GM19025 (cell line): Measurements from ENCODE around the gene ERBB4.

ENCODE experiments used
- ATAC-seq: cut with Tn5 transposase; IDR thresholded peaks from one replicate; pipeline ENCODE4 v1.9.1; 2021; ENCODE audit warnings: mild to moderate bottlenecking, low read depth, moderate library complexity; ENCODE audit not compliant: unreplicated experiment

The ERBB4 gene

DNA sequence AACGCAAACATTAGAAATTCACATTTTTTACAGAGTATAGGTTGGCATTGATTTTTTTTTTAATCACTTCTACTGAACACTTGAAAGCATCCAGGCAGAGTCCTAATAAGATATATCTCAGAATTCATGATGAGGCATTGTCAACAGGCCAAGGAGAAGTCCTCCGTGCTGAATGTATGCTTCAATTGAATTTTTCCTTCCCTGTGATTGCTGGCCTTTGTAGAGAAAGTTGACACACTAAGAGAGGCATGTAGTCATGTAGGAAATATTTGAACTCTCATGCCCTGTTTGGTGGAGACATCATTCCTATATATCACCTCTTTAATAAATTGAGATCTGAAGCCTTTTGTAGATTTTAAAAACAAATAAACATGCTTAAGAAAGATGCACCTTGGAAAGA is 1137.3 kb downstream of the ERBB4 start:
- no peak for ATAC-seq

DNA sequence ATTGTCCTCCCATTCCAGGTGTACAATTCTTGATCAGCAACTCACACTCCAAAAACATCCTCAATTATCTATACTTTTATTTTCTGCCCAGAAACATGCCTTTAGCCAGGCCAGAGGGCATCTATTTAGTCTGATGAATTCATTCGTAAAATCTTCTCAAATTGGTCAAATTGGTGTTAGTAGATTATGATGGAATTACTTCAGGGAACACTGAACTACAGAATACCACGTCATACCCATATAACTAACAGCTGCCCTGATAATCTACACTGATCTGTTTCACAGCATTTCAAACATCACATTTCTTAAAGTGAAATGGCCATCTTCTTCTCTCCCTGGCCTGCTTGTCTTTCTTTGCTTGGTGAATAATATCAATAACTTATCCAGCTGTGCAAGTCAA is 1140.8 kb downstream of the ERBB4 start:
- no peak for ATAC-seq

DNA sequence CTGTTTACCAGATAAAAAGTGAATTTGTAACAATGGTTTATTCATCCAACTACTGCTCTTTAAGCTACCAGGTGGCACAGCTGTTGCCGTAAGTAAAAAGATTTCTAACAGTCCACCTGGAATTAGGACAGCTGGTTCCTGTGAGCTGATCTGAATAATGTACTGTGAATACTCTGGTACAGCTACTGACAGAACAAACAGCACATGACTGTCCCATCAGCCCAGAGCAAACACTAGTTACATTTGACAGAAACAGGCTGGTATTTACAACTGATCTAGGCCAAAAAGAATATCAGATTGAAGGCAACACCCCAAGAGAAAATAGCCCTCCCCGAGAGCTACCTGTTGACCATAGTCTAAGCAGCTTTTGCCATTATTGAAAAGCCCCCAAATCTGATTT is 1141.8 kb downstream of the ERBB4 start:
- ATAC-seq, result no peak

DNA sequence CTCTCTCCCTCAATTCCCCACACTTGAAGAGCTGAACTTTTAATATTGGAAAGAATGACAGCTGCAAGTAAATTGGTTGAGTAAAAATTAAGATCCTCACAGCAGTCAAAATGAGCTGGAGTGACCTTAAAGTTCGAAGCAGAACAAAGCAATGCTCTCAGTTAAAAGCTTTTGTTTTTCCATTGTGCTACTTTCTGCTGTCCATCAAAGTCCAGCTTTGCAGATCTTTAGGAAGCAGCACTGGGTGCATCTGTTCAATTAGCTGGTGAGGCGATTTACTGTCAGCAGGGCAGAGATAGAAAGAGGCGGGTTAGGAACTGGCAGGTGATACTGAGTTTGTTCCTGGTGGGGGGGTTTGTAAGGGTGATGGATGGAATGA is 1147.4 kb downstream of the ERBB4 start:
- ATAC-seq, result no peak

DNA sequence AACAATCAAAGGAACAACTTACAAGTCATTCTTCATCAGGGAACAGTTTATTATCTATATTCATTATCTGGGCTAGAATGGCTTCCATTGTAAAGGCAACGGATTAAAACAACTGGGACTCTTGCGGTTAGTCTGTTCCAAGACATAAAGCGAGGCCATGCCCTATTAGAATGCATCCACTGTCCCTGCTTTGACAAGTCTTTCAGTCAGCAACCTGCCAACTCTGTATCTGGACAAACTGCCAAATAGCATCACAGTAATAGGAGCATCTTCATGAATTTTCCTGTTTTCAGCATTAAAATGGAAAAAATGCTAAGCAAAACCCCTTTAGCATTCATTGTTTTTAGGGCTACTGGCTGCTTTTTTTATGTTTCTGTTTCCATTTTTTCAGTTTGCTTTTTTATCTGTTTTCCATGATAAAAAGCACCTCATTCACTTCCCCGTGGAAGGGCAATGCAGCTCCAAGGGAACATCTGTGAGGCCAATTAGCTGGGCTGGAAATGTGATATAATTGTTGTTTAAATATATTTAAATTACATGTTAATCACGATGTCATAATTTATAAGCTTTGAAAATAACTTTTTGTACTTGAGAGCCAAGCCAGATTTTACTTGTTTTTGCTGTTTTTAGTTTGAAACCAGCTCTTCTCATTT is 1147.9 kb downstream of the ERBB4 start:
- no peak for ATAC-seq

DNA sequence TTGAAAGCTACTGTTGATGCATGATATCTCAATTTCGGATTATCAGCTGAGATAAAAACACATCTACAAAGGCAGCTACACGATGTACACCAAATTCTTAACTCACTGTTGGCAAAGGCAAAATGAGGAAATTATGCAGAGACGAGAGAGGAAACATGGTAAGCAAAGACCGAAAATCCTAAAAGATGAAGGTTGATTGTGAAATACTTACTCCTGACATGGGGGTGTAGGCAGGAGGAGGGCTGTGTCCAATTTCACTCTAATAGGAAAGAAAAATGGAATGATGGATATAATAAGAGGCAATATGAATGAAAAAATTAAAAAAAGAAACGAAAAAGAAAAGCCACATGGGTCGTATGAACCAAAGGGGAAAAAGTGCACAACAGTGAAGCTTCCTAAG is 1150.9 kb downstream of the ERBB4 start:
- no peak for ATAC-seq

DNA sequence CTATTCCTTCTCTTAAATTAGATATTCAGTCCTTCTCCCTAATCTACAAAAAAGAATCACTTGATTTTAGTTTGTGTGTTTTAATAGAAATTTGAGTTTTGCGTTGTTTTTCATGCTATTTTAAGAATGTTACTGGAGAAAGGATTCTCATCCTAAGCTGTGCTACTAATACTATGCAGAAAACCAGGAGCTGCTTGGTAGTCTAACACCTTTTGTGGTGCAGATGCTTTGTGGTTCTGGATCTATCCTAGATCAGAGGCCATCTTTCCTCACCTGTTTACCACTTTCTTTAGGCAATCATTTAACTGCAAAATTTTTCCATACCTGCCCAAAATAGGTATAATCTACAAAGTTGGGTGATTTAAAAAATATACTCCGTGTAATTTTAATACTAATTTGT is 1158.6 kb downstream of the ERBB4 start:
- no peak for ATAC-seq

DNA sequence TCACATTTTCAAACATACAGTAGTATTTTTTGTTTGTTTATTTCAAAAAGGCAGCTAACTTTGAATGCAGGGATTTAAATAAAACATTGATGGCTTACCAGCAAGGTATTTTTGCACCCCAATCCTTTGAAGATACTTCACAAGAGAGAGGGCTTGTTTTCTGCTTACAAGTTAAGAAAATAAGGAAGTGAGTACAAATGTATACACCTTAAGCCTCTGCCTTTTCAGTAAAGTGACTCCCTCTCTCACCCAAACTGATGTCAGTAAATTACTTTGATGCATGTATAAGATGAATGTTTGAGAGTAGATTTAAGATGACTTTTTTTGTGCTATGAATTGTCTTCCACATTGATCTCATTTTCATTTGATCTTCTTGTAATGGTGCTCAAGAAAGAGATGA is 1162.2 kb downstream of the ERBB4 start:
- no peak for ATAC-seq

DNA sequence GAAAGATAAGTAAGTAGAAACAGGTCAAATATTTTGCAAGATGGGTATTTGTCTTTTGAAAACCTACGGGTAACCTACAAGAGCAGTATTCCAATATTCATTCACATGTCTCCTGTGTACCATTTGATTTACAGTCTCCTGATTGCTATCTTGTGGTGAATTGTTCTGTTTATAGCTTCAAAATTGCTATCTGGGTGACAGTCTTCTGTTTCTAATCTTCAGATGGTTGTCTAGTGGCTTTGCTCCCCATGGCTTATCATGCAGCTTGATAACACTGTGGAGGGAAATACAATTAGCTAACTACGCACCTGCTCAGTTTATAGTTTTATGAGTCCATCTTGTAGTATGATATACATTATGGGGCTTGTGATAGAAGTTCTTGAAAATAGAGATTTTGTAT is 1165.4 kb downstream of the ERBB4 start:
- no peak for ATAC-seq

DNA sequence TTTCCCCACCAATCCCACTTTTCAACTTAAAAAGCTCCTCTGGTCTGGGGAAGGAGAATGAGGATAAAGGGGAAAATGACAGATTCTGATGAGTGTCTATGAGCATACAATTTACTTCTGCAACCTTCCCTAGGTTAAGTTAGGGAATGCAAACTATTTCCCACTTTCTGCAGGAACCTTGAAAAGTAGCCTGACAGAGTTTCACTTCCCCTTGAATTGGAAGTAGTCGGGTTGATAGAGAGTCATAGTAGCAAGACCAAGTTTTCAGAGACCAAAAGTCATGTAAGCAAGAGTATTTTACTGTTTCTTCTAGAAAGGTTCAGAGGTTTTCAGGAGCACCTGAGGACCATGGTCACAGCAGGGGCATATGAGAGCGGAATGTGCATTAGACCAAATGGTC is 1167.1 kb downstream of the ERBB4 start:
- ATAC-seq, result no peak

DNA sequence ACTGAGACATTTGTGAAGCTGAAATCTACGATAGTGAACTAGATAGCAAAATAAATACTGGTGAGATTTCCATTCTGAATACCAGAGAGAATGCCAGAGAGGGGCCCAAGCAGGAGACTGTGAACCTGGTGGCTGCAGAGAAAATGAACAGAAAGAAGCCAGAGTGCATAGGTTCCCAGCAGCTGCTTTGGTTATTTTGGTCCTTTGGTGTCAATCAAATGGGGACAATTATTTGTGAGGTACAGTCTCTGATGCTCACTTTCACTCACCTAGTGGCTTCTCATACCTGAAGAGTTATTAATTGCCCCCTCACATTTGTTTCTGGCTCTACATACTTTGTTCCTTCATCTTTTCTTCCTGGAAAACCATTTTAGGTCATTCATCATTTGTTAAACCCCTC is 1170.1 kb downstream of the ERBB4 start:
- ATAC-seq, result no peak

DNA sequence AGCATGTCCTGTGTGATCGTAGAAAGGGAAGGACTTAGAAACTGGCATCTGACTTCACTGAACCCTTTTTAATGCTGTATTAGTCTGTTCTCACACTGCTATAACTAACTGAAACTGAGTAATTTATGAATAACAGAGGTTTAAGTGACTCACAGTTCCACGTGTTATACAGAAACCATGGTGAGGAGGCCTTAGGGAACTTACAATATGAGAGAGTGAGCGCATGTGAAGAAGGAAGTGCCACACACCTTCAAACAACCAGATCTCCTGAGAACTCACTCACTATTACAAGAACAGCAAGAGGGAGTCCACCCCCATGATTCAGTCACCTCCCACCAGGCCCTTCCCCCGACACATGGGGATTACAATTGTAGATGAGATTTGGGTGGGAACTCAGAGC is 1170.9 kb downstream of the ERBB4 start:
- peak; percentile 95 for ATAC-seq

DNA sequence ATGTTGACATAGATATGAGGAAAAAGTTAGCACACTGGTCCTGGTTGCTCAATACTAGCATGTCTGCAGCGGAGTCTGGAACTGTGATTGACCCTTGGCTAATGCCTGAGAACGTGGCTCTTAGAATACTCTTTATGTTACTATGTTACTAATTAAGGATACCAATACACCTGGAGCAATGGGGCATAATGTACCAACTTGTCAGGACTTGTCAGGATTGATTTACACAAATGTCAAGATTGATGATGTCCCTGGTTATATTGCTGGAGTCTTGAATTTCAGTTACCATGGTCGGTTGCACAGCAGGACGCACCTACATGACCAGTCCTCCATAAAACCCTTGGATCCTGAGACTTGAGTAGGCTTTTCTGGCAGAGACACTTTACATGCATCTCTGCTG is 1171.3 kb downstream of the ERBB4 start:
- ATAC-seq, result no peak

DNA sequence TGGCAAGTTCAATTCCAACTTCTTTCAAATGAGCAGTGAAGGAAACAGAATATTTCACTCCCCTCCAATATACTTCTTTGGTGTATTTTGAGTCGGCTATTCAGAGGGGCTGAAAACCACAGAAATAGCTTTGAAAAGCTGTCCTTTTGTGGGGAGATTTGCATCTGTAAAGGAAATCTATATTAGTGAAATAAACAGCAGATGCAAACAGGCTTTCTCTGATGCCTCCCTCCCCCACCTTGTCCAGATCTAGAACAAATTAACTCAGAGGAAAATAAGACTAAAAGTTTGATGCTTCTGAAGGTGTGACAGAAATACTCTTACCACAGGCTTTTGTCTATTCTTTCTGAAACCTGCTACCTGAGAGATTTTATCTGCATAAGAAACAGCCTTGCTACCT is 1173.7 kb downstream of the ERBB4 start:
- no peak for ATAC-seq

DNA sequence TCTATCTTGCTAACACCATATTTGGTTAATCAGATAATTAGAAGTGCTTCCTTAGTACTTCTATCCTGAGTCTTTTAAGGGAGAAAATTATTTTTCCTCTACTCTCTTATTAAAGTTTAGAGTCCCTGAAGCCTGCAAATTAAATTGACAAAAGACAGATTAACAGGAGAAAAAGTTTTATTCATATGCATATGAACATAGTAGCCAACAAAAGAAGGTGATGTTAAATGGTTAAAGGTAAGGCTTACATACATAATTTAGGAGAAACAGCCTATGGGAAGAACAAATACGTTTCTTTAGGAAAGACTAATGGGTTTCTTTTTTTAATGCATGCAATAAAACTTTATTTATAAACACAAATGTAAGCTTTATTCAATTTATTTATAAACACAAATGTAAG is 1177.2 kb downstream of the ERBB4 start:
- ATAC-seq, result no peak

DNA sequence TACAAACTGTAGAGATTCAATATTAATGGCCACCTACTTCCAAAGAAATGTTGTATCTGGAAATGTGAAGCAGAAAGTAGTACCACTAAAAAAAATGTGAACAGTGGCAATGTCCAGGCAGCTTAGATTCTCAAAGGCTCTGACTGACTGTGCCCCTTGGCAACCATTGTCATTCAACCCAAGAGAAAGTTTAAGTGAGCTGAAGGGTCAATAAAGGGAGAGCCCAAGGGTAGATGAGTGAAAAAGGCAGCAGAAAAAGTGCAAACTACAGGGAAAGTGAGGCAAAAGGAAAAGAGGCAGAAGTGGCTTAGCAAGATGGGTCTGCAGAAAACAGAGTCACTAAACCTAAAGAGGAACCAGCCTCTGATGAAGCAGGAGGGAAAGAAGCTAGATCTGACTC is 1179.3 kb downstream of the ERBB4 start:
- ATAC-seq, result no peak

DNA sequence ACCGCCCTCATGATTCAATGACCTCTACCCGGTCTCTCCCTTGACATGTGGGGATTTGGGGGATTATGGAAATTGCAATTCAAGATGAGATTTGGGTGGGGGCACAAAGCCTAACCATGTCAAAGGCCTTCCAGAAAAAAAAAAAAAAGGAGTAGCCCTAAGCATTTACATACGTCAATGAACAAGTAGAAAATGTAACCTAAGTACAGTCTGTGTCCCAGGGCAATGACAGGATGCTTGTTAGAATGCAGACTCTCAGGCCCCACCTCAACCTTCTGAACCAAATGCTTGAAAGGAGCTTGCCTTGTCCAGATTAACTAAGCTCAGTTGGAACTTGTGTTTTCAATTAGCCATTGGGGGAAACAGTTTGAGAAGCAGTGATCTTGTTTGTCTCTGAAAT is 1180.1 kb downstream of the ERBB4 start:
- no peak for ATAC-seq

DNA sequence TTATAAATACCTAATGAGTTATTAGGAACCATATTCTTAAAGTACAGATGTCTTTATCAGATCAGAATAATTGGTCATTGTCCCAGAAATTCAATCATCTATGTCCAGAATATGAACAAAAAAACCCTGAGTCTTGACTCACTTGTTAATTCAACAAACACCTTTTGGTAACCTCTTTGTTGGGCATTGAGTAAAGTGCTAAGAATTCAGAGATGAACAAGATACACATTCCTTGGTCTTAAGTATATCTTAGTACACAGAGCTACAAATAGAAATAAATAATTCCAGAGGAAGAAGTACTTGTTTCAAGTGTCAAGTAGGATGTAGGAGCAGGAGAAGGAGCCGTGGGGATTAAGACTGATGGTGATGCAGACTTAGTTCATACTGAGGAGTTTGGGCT is 1184.1 kb downstream of the ERBB4 start:
- no peak for ATAC-seq

DNA sequence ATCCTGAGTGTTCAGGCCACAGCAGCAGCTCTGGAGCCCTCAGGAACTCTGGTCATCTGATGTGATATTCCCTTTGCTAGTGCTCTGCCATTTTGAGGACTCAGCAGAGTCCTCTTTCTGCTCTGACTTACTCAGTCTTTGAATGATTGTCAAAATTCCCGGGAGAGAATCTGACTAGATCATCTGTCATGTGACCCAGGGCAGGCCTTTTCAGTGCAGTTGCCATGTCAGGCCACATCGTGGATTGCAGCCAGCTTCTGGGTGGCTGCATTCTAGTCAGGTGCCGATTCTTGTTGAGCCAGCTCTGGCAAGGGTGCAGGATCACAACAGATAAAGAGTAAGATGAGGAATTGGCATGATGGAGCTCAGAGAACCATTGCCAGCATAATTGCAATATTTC is 1186.6 kb downstream of the ERBB4 start:
- ATAC-seq, result no peak

DNA sequence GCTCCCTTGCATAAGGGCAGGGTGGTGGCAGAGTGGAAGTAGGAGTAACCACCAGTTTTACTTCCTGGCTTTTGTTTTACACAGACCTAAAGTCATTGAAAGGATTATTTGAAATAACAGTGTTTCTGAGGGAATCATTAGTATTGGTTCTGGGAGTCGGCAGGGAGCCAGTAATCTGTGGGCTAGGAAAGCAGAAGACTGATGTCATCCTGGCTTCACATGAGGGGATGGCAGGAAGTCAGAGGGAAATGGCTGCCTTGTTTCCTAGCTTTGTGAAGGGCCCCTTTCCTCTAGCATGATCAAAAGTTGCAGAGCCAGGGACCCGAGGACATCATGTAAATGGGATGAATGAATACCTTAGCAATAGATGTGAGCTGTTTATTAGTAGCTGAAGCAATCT is 1189.6 kb downstream of the ERBB4 start:
- ATAC-seq, result no peak

DNA sequence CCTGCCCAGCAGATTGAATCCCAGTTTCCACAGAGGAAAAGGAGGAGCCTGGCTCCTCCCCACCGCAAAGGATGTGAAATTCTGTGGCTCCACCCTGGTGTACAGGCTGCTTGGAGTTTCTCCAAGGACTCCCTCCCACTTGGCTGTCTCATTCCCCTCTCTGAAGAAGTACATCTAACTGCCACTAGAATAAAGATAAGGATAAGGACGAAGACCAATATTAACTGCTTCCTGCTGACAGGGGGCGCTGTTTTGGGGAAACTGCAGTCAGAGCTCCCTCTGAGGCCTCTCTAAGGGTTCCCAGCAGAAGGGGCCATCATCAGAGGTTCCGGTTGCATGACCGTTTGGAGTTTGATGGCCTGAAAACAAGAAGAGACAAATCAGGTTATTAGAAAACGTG is 1191.3 kb downstream of the ERBB4 start:
- no peak for ATAC-seq

DNA sequence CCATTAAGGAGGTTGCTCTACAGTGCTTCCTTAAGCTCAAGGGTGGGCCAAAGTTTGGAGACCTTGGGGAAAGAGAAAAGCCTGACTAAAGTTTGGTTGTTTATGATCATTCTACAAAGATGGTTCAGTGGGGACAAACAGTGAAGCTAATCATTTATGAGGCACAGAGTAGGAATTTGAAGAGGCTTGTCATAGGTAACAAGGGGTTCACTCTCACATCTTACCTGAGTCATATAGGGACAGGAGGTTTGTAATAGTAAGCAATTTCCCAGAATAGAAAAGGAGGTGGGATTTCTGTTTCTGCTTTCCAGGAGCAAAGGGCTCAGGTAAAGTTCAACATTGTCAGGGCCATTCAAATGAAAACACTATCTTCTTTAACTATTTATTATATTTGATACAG is 1194.3 kb downstream of the ERBB4 start:
- ATAC-seq, result no peak

DNA sequence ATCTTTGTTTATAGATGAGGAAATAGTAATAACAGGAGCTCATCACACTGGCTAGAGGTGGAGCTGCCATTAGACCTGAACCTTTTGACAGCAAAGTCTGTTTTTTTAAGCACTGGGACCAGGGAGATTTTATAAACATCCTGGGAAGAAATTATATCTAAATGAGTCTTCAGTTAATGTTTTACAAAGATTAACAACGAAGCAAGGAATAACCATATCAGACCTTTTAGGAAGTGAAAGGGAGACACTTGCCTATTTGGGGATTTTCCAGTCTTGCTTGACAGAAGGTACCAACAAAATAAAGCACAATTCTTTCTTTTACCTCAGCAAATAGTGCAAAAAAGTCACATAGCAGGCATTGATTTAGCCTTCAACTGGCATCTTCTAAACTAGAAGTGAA is 1205.2 kb downstream of the ERBB4 start:
- ATAC-seq, result no peak
